Measurements from ENCODE around the gene PIEZO2.
A peak's percentile ranks its signal among the peaks of the same experiment; 100 is the strongest.

The PIEZO2 gene

GRCh38 chr18:11050966-11051365 is 98.4 kb downstream of the PIEZO2 start:
- TF ChIP-seq, protein P1, sequence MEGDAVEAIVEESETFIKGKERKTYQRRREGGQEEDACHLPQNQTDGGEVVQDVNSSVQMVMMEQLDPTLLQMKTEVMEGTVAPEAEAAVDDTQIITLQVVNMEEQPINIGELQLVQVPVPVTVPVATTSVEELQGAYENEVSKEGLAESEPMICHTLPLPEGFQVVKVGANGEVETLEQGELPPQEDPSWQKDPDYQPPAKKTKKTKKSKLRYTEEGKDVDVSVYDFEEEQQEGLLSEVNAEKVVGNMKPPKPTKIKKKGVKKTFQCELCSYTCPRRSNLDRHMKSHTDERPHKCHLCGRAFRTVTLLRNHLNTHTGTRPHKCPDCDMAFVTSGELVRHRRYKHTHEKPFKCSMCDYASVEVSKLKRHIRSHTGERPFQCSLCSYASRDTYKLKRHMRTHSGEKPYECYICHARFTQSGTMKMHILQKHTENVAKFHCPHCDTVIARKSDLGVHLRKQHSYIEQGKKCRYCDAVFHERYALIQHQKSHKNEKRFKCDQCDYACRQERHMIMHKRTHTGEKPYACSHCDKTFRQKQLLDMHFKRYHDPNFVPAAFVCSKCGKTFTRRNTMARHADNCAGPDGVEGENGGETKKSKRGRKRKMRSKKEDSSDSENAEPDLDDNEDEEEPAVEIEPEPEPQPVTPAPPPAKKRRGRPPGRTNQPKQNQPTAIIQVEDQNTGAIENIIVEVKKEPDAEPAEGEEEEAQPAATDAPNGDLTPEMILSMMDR (IDR thresholded peaks at IDR 0.05; ENCODE audit: low read depth, low read length): no peak
- DNase-seq (ENCODE audit: extremely low read depth, low read depth): no peak

GRCh38 chr18:11047817-11048216 is 101.6 kb downstream of the PIEZO2 start:
- DNase-seq (ENCODE audit: extremely low read depth, low read depth): no peak
- TF ChIP-seq, protein P1 (IDR thresholded peaks at IDR 0.05; ENCODE audit: low read depth, low read length): no peak

- TF ChIP-seq, protein P1 (IDR thresholded peaks at IDR 0.05; ENCODE audit: low read depth, low read length): no peak
- DNase-seq (ENCODE audit: extremely low read depth, low read depth): no peak
Measured at GRCh38 chr18:11047156-11047555, 102.2 kb downstream of the PIEZO2 start.

DNA sequence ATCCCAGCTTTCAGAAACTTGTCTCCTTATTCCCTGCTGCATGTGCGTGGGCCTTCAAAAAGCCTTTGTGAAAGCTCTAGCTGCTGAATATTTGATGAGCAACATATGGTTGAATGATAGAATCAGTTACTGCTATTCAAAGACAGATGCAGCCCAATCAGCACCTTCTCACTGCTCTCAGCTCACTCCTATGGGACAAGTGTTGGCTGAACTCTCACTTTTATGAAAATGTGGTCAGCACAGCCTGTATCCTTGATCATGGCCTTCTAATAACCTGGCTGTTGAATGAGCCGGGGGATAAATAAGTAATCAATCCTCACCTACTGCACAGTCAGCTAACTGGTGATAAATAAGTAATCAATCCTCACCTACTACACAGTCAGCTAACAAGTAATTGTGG is 103.2 kb downstream of the PIEZO2 start:
- TF ChIP-seq, protein P1 (IDR thresholded peaks at IDR 0.05; ENCODE audit: low read depth, low read length): no peak
- DNase-seq (ENCODE audit: extremely low read depth, low read depth): no peak

DNA sequence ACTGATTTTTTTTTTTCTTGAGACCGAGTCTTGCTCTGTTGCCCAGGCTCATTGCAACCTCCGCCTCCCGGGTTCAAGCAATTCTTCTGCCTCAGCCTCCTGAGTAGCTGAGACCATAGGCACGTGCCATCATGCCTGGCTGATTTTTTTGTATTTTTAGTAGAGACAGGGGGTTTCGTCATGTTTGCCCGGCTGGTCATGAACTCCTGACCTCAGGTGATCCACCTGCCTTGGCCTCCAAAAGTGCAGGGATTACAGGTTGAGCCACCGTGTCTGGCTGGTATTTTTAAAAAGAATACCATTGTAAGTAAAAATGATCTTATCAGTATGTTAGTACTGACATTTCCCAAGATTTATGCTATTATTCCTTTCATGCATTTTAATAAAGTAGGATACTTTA is 105.7 kb downstream of the PIEZO2 start:
- TF ChIP-seq, protein P1 (IDR thresholded peaks at IDR 0.05; ENCODE audit: low read depth, low read length): no peak
- no peak for DNase-seq (ENCODE audit: extremely low read depth, low read depth)

DNA sequence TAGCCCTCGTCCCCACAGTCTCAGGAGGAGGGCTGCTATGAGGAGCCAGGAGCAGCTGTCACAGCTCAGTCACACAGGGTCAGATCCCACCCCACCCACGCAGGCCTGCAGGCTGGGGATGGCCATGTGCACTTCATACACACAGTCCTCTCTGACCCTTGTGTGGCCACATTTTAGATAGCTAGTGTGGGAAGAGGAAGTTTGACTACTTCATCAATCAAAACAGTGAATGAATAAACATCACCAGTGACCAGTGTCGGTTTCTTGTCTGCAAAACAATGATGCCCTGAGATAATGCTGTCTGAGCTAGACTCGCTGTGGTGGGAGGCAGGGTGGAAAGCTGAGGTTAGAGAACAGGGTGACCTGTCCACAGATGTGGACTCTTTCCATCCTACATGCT is 107.1 kb downstream of the PIEZO2 start:
- DNase-seq (ENCODE audit: extremely low read depth, low read depth): no peak
- TF ChIP-seq, protein P1 (IDR thresholded peaks at IDR 0.05; ENCODE audit: low read depth, low read length): no peak

DNA sequence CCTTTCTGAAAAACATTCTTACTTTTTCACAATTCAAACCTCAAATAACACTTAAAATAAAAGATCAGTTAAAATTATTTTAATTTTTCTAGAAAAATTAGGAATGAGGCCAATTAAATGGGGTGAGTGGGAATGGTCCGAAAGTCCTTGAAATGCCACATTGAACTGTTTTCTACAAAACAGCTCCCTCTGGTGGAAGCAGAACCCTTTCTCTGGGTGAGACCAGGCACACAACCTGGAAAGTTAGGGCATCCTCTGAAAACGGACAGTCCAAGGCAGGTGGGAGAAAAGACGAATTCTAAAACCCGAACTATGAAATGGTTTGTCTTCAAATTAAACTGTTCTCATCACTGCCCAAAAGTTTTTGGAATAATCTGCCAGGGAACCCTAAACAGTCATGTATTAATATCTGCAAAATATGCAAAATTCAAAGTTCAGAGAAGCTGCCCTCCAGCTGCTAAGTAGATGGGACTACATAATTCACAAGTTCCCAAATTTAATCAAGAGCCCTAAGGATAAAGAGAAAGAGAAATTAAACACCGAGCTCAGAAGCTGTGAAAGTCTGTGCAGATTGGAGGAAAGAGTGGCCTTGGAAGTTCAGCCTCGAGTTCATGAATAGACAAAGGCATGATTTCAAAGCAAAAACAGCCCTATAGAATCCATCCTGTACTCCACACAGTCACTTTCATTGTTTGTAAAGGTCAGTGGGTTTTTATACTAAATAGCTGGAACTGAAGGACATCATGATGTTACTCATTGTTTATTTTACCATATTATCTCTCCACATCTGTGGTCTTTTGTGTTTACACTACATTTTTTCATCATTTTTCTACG is 108.3 kb downstream of the PIEZO2 start:
- DNase-seq (ENCODE audit: extremely low read depth, low read depth): peak; percentile 7
- TF ChIP-seq, protein P1 (IDR thresholded peaks at IDR 0.05; ENCODE audit: low read depth, low read length): peak; percentile 80

Data from AG09319 (cell line).